Loucy (cell line): ENCODE data around the gene NOL4L.

Experiments
- CTCF ChIP-seq: fragments of 200-600 bp; sonication (generic); conservative IDR thresholded peaks from 2 replicates; pipeline ENCODE4 v1.5.1; 2014; ENCODE audit warnings: mild to moderate bottlenecking, antibody characterized with exemption, low read length
- EZH2phosphoT487 ChIP-seq: fragments of 200-600 bp; IDR thresholded peaks from 2 replicates; pipeline ENCODE4 v1.6.1; 2018; ENCODE audit warnings: antibody characterized with exemption, mild to moderate bottlenecking, moderate library complexity, borderline replicate concordance

GRCh38 chr20:32582659-32583580, 2.2 kb downstream of the NOL4L start:
- TF ChIP-seq CTCF (no peak), EZH2phosphoT487 (no peak)
